HEK293T (cell line): Measurements from ENCODE around the gene TNRC18.

Experiments
- ARNT ChIP-seq: fragments of 450-650 bp; IDR thresholded peaks from 2 replicates; pipeline ENCODE4 v1.6.1; 2017; ENCODE audit warnings: mild to moderate bottlenecking
- BHLHE40 ChIP-seq: fragments of 450-650 bp; IDR thresholded peaks from 2 replicates; pipeline ENCODE4 v1.6.1; 2016; ENCODE audit warnings: mild to moderate bottlenecking, moderate library complexity, borderline replicate concordance
- CTBP1 ChIP-seq: fragments of 450-650 bp; IDR thresholded peaks from 2 replicates; pipeline ENCODE4 v1.6.1; 2016; ENCODE audit warnings: borderline replicate concordance
- ELF4 ChIP-seq: fragments of 450-650 bp; IDR thresholded peaks from 2 replicates; pipeline ENCODE4 v1.6.1; 2017; ENCODE audit warnings: antibody characterized with exemption
- FOXA1 ChIP-seq: fragments of 450-650 bp; IDR thresholded peaks from 2 replicates; pipeline ENCODE4 v1.6.1; 2016; ENCODE audit warnings: mild to moderate bottlenecking
- FOXK2 ChIP-seq: fragments of 450-650 bp; IDR thresholded peaks from 2 replicates; pipeline ENCODE4 v1.6.1; 2016; ENCODE audit warnings: mild to moderate bottlenecking
- FOXM1 ChIP-seq: fragments of 450-650 bp; IDR thresholded peaks from 2 replicates; pipeline ENCODE4 v1.6.1; 2017; ENCODE audit warnings: mild to moderate bottlenecking, borderline replicate concordance
- HDGF ChIP-seq: fragments of 450-650 bp; IDR thresholded peaks from 2 replicates; pipeline ENCODE4 v1.6.1; 2017; ENCODE audit warnings: antibody characterized with exemption, borderline replicate concordance
- L3MBTL2 ChIP-seq: fragments of 450-650 bp; conservative IDR thresholded peaks from 2 replicates; pipeline ENCODE4 v1.6.1; 2016; ENCODE audit warnings: mild to moderate bottlenecking
- LEF1 ChIP-seq: fragments of 450-650 bp; IDR thresholded peaks from 2 replicates; pipeline ENCODE4 v1.6.1; 2017; ENCODE audit warnings: mild to moderate bottlenecking, borderline replicate concordance
- PKNOX1 ChIP-seq: fragments of 450-650 bp; IDR thresholded peaks from 2 replicates; pipeline ENCODE4 v1.6.1; 2016
- SP1 ChIP-seq: fragments of 450-650 bp; IDR thresholded peaks from 2 replicates; pipeline ENCODE4 v1.6.1; 2017
- SUZ12 ChIP-seq: fragments of 450-650 bp; IDR thresholded peaks from 2 replicates; pipeline ENCODE4 v1.6.1; 2016; ENCODE audit warnings: mild to moderate bottlenecking
- ZNF384 ChIP-seq: fragments of 450-650 bp; IDR thresholded peaks from 2 replicates; pipeline ENCODE4 v1.6.1; 2016

DNA sequence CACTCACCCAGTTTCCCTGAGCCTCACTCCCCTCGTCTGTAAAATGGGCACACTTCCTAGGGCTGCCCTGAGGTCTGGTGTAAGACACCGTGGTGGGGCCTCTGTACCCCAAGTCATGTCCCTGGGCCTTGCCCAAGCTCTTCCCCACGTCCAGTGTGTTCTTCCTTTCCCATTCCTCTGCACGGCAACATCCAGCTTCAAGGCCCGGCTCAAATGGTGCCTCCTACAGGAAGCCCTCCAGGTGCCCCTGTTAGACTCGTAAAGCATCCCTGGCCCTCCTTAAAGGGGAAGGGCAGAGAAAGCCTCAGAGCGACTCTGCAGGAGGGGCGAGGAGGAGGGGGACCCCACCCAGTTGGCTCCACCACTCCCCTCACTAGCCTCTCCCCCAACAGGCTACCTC, 132.3 kb downstream of the TNRC18 start:
- TF ChIP-seq L3MBTL2 (no peak), SP1 (no peak), HDGF (no peak), LEF1 (no peak), ZNF384 (no peak), SUZ12 (no peak), PKNOX1 (no peak), FOXM1 (no peak), BHLHE40 (no peak), FOXK2 (no peak), ARNT (no peak), CTBP1 (no peak), ELF4 (no peak), FOXA1 (no peak)
